Ammon's horn (tissue), 1 donor: Measurements from ENCODE around the gene MAPK10.
"Not testable (repeated sequence)": the region's sequence is repeated elsewhere in the genome, so short reads cannot be mapped to it uniquely, and the experiment has no call there.

Experiments used
- DNase-seq: peaks from one replicate; pipeline ENCODE4 v3.0.0-alpha.2; 2016; ENCODE audit warnings: low spot score

MAPK10 gene

GRCh38 chr4:86338989-86339388, 20.9 kb downstream of the MAPK10 start:
- DNase-seq = no peak

- DNase-seq = no peak
Observed at GRCh38 chr4:86338521-86338920, 21.3 kb downstream of the MAPK10 start.

- DNase-seq = peak; percentile 37
Observed at GRCh38 chr4:86334020-86334750, 25.7 kb downstream of the MAPK10 start.

DNA sequence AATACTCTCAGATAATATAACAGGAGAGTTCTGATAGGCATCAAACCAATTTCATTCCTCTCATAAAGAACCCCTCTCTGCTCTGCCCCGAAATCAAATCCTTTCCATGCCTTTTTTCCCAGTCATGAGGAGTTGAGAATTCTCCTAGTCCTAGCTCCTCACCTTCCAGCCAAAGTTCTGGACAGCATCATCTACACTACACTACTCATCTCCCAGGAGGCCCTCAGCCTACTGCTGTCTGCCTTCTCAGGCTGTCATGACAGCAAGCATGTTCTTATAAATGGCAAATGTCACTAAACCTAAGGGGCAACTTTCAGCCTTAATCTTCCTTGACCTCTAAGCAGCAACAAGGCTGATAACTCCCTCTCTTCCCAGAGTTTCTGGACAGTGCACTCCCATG, 26.6 kb downstream of the MAPK10 start:
- no peak for DNase-seq

GRCh38 chr4:86330961-86331742, 28.7 kb downstream of the MAPK10 start:
- no peak for DNase-seq

DNA sequence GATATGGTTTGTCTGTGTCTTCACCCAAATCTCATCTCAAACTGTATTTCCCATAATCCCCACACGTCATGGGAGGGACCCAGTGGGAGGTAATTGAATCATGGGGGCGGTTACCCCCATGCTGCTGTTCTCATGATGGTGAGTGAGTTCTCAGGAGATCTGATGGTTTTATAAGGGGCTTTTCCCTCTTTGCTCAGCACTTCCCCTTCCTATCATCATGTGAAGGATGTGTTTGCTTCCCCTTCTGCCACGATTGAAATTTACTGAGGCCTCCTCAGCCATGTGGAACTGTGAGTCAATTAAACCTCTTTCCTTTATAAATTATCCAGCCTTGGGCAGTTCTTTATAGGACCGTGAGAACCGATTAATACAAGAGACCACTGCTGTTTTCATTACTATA, 29.4 kb downstream of the MAPK10 start:
- DNase-seq = not testable (repeated sequence)

GRCh38 chr4:86329431-86329830, 30.4 kb downstream of the MAPK10 start:
- no peak for DNase-seq

GRCh38 chr4:86326400-86326799, 33.5 kb downstream of the MAPK10 start:
- DNase-seq = no peak

DNA sequence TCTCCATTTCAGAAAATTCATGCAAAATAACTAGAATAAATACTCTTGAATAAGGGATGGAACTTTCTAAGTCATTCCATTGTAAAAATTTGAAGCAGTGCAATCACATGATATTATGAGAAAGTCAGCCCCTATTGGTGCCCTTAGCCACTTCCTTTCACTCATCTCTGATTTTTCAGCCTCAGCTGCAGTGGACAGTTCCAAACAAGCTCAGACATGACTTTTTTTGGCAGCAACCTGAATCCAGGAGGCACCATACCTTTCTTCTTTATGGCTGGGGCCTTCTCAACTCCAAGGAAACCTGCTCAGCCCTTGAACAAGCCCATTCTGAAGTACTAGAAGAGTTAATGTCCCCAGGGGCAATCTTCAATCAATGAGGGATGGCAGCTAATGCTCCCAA, 40.5 kb downstream of the MAPK10 start:
- DNase-seq = no peak

GRCh38 chr4:86315579-86315978, 44.3 kb downstream of the MAPK10 start:
- no peak for DNase-seq

GRCh38 chr4:86313656-86314055, 46.2 kb downstream of the MAPK10 start:
- no peak for DNase-seq

DNA sequence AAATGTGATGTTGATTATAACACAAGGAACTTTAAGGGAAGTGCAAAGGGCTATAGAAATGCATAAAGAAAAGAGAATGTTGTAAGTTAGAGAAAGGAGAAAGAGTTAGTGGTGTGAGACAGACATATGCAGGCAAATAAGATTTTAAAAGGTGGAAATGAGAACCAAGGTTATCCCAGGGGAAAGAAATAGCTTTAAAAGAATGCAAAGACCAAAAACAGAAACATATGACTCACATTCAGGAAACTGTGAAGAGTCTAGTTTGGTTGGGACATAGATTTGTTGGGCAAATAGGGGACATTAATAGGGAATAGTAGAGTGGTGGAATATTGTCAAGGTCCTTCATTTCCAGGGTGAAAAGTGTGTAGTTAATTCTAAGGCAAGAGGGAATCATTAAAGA, 52.4 kb downstream of the MAPK10 start:
- DNase-seq = no peak

- no peak for DNase-seq
Observed at GRCh38 chr4:86306816-86307215, 53.0 kb downstream of the MAPK10 start.

DNA sequence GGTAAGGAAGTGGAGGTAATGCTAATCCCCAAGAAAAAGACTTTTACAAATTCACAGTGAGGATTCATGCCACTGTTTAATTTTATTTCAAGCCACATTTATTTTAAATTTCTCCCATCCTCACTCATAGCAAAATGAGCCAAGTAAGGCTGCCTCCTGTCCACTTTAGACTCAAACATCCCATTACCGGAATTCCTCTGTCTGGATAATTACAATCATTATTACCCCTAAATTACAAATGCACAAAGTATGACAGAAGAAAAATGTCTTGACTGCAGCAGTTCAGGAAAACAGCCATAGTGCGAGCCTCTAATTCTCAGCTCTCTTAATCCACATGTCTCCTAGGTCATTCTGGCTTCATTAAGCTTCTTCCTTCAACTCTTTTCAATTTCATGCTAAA, 57.0 kb downstream of the MAPK10 start:
- DNase-seq = no peak

- DNase-seq = peak; percentile 93
Observed at GRCh38 chr4:86302251-86302650, 57.6 kb downstream of the MAPK10 start.

GRCh38 chr4:86300516-86300915, 59.3 kb downstream of the MAPK10 start:
- DNase-seq = no peak

GRCh38 chr4:86296865-86297264, 63.0 kb downstream of the MAPK10 start:
- no peak for DNase-seq

- DNase-seq = no peak
Observed at GRCh38 chr4:86294883-86295282, 65.0 kb downstream of the MAPK10 start.

DNA sequence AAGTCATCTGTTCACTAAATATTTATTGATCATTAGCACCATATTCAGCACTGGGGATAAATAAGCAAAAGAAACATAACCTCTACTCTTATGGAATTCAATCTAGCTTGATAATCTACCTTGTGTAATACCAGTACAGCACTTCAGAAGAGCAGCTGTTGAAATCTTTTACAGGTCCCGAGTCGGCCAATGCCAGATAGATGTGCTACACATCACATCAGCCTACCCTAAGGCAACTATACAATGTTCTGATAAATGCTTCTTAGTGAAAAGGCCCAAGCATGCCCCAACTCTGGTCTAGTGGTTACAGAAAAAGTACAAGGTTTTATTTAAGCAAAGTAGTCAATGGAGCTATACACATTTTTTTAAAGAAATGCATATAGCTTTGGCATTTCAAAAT, 68.7 kb downstream of the MAPK10 start:
- DNase-seq = no peak

DNA sequence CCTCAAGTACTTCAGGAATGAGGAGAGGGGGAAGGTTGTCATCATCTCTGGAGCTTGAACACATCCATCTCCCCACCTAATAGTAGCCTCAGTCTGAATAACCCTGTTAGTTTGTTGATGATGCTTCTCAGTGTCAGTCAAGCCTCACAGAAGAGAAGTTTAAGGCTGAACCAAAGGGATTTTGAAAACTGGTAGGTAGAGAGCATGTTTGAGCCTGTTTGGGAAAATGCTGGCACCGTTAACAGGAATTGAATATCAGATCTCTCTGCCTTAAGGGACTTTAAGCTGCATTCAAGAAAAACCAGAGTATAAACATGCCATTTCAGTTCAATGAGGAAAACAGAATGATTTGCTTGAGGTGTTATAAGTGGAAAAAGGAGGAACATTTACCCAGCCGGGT, 73.1 kb downstream of the MAPK10 start:
- no peak for DNase-seq

GRCh38 chr4:86283371-86283770, 76.5 kb downstream of the MAPK10 start:
- DNase-seq = no peak

- DNase-seq = no peak
Observed at GRCh38 chr4:86280246-86280645, 79.6 kb downstream of the MAPK10 start.

DNA sequence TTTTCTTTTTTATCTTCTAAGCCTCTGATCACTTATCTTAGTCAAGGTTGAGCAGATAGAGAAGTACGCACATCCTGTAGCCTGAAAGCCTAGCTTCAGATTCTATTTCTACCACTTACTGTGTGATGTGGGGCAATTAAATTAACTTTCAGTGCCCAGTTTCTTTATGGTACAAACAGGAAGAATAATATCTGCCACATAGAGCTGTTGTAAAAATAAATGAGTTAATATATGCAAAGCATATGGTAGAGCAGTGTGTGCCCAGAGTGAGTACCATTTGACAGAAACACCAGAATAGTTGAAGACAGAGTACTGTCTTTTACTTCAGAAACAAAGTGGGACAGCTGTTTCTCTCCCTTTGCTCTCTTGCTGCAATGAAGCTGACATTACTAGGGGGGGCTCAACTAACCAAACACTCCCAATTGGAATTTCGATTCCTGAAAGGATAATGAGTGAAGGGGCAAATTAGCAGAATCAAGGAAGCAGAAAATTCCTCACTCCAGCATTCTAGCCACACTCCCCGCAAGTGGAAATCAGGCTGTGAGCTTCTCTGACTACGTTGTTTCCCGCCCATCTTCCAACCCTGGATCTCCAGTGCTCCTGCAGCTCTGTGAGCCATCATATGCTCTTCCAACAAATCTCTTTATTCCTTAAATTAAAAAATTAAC, 80.4 kb downstream of the MAPK10 start:
- no peak for DNase-seq
